HG02623 (cell line): ENCODE data around the gene MEGF6.

ENCODE experiments used
- ATAC-seq: cut with Tn5 transposase; IDR thresholded peaks from one replicate; pipeline ENCODE4 v1.9.1; 2021; ENCODE audit warnings: moderate library complexity; ENCODE audit not compliant: unreplicated experiment

The MEGF6 gene

GRCh38 chr1:3491291-3492246, 119.7 kb downstream of the MEGF6 start:
- no peak for ATAC-seq

- no peak for ATAC-seq
These were observed 121.1 kb downstream of the MEGF6 start for GRCh38 chr1:3490046-3490745.

GRCh38 chr1:3488432-3488831, 122.9 kb downstream of the MEGF6 start:
- no peak for ATAC-seq

- no peak for ATAC-seq
These were observed 126.3 kb downstream of the MEGF6 start for GRCh38 chr1:3485016-3485415.

GRCh38 chr1:3483801-3484444, 127.4 kb downstream of the MEGF6 start:
- no peak for ATAC-seq

GRCh38 chr1:3483380-3483779, 127.9 kb downstream of the MEGF6 start:
- no peak for ATAC-seq

GRCh38 chr1:3482378-3482849, 128.9 kb downstream of the MEGF6 start:
- ATAC-seq = no peak

- ATAC-seq = no peak
These were observed 129.4 kb downstream of the MEGF6 start for GRCh38 chr1:3481836-3482375.

- ATAC-seq = no peak
These were observed 130.3 kb downstream of the MEGF6 start for GRCh38 chr1:3481046-3481445.

- no peak for ATAC-seq
These were observed 131.0 kb downstream of the MEGF6 start for GRCh38 chr1:3480369-3480719.

- no peak for ATAC-seq
These were observed 131.6 kb downstream of the MEGF6 start for GRCh38 chr1:3479511-3480368.

- no peak for ATAC-seq
These were observed 133.1 kb downstream of the MEGF6 start for GRCh38 chr1:3478187-3478586.

- no peak for ATAC-seq
These were observed 133.9 kb downstream of the MEGF6 start for GRCh38 chr1:3477241-3477995.

- no peak for ATAC-seq
These were observed 134.6 kb downstream of the MEGF6 start for GRCh38 chr1:3476666-3477065.

GRCh38 chr1:3475839-3476573, 135.3 kb downstream of the MEGF6 start:
- ATAC-seq = no peak

GRCh38 chr1:3474421-3474820, 136.9 kb downstream of the MEGF6 start:
- ATAC-seq = no peak

GRCh38 chr1:3474016-3474415, 137.3 kb downstream of the MEGF6 start:
- no peak for ATAC-seq

GRCh38 chr1:3473381-3473844, 137.9 kb downstream of the MEGF6 start:
- no peak for ATAC-seq

- no peak for ATAC-seq
These were observed 138.4 kb downstream of the MEGF6 start for GRCh38 chr1:3472906-3473305.
